Cerebellar cortex (tissue), 1 donor: ENCODE data around the gene ZC3H18.
A peak's percentile ranks its signal among the peaks of the same experiment; 100 is the strongest.

ENCODE experiments used
- DNase-seq: peaks from one replicate; pipeline ENCODE4 v3.0.0-alpha.2; 2015; ENCODE audit warnings: low spot score

Gene ZC3H18

DNA sequence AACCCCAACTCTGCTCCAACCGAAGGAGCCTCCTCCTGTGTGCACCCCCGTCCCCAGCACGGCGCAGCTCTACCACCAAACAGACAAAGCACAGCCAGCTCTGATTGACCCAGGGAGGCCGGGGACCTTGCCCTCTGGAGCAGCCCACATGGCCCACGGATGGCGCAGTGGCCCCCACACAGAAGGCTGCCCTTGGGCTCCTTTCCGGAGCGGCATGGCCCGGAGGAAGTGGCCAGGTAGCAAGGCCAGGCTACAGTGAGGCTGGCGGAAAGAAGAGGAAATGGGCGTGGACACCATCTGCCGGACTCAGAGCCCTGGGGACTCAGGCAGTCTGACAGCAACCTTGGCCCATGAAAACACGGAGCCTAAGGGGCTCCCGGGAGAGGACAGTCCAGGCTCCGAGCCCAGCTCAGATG, 19.9 kb upstream of the ZC3H18 start:
- peak; percentile 74 for DNase-seq

DNA sequence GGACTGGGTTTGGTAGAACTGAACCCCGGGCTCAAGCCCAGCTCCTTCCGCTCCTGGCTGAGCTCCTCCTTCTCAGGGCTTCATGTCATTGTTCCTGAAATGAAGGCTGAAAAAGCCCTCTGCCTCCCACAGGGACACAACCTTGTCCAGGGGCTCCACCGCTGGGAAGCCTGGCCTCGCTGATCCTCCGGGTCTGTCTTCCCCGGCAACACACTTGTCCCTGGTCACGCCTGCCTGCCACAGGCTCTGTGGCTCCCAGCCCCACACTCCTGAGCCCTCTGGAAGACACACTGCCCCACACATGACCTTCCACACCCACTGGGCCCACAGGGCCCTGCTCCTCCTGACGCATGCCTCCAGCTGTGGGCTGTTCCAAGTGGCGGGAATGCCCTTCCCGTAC, 18.0 kb upstream of the ZC3H18 start:
- DNase-seq = no peak

DNA sequence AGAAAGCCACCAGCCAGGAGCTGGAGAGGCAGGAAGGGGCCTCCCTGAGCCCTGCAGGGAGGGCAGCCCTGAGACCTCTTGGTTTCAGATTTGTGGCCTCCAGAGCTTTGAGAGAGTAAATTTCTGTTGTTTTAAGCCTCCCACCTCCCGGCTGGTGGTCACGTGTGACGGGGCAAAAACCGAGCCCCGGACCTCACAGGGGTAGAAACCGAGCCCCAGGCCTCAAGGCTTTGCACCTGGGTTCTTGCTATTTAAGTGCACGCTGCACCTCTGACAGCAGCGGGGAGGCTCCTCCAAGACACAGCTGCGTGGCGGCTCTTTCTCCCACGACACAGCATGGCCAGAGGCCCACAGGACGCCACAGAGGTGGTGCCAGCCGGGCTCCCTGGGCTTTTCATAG, 17.4 kb upstream of the ZC3H18 start:
- DNase-seq = no peak

GRCh38 chr16:88553739-88554138, 16.5 kb upstream of the ZC3H18 start:
- DNase-seq = no peak

DNA sequence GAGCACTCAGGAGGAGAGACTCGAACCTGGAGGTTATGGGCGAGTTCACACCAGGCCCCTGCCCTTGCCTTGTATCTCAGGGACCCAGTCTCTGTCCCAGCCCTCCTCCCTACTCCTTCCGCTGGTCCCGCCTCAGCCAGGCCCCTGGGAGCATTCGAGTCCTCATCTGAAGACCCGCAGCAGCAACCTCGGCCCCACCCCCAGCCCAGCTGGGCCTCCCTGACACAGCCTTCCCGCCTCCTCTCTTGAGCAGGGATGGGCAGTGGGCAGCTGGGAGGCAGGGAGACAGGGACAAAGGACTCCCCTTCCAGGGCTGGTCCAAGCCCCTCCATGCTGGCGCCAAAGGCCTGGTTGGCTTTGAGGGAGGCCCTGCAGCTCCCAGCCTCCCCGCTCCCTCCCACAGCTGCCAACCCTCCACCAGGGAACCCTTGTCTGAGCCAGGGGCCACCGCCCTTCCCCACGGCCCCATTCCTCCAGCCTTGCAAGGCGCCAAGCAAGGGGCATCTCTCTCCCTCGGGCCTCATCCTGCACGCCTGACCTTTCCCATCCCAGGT, 15.4 kb upstream of the ZC3H18 start:
- DNase-seq = no peak

DNA sequence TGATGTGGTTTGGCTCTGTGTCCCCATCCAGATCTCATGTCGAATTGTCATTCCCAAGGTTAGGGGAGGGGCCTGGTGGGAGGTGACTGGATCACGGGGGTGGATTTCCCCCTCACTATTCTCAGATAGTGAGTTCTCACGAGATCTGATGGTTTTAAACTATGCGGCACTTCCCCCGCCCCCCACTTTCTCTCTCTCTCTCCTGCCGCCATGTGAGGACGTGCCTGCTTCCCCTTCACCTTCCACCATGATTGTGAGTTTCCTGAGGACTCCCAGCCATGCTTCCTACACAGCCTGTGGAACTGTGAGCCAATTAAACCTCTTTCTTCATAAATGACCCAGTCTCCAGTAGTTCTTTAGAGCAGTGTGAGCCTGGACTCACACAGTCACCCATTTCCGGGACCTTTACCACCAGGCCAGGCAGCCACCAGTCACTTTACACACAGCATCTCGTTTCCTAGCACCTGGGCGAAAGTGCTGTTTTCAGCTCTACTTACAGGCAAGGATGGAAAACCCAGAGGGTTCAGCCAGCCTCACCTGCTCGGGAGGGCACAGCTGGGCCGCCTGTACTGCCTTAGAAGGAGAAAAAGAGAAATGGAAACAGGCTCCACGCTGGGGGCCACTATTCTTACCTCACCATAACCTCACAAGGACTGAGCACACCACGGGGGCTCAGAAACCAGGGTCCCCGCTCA, 13.8 kb upstream of the ZC3H18 start:
- no peak for DNase-seq

DNA sequence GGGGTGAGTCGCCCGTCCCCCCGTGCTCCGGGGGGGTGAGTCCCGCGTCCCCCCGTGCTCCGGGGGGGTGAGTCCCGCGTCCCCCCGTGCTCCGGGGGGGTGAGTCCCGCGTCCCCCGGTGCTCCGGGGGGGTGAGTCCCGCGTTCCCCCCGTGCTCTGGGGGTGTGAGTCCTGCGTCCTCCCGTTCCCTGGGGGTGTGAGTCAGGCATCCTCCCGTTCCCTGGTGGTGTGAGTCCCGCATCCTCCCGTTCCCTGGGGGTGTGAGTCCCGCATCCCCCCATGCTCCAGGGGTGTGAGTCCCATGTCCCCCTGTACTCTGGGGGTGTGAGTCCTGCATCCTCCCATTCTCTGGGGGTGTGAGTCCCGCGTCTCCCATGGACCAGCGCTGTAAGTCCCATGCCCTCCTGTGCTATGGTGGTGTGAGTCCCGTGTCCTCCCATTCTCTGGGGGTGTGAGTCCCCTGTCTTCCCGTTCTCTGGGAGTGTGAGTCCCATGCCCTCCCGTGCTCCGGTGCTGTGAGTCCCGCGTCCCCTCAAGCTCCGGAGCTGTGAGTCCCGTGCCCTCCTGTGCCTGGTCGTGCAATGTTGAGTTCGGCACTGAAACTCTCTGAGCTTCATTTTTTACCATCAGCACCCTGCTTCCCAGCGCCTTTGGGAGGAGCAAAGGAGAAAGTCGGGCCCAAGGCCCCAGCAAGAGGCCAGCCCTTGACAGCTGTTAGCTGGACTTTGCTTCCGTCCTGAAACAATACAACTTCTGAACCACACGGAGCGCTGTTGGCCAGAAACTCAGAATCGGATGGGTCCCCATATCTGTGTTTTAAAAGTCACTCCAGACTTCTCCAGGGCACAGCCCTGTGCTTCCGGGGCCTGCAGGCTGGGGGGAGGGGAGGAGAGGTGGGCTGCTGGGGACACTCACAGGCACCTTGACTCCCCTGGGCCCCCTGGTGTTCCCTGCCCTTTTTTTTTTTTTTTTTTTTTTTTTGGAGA, 11.5 kb upstream of the ZC3H18 start:
- no peak for DNase-seq

DNA sequence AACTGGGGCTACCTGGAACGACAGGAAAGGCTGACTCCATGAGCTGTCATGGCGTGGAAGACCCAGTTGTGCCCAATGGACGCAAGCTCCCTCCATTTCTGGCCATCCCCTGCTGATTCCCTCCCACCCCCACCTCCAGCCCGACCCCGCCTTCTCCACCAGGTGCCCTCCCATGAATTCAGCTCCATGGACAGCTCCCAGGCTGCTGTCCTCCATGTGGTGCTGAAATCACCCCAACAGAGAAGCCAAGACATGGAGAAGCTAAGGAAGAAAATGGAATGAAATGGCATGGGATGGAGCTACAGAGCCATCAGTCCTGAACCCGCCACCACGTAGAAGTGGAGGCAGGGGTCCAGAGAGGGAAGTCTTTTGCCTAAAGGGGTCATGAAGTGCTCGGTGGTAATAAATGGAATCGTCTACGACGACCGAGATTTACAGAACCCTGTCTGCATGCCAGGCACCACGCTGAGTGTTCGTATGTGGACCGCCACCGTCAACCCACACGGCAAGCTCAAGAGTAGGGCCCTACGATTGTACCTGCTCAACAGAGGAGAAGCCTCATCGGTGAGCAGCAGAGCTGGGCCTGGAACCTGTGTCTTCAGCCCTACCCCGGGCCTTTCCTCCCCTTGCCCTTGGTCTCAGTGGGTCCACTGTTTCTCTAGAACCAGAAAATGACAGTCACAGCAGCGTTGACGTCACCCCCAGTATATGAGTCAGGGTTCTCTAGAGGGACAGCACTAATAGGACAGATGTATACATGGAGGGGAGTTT, 9.3 kb upstream of the ZC3H18 start:
- DNase-seq = no peak

DNA sequence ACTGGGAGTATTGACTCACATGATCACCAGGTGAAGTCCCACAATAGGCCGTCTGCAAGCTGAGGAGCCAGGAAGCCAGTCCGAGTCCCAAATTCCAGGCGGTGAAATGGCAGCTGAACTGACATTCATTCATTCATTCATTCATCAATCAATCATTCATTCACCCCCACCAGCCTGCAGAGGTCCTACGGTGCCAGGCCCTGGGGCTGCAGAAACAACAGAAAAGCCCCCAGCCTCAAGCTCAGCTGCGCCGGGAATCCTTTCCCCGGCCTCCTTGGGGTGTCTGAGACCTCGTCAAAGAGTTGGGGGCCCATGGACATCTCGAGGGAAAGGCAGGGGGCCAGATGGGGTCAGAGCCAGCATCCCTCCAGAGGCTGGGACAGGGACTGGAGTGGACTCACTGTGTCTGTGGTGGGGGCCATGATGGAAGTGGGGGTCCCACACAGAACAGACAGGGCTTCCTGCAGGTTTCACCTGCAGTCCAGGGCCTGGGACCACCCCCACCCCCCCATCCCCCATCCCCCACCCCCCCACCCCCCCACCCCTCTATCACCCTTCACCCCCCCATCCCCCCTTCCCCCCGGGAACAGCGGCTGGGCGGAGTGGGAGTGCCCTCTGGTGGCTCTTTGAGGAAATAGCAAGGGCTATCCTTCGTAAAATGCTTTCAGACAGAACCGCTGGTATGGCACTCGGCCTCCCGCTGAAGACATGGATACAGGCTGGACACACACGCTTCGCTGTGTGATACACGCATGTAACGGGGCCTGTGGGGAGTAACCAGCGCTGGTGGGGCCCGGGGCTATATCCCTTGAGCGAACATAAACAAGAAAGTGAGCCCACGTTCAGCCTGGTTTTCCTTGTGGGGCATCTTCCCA, 8.5 kb upstream of the ZC3H18 start:
- peak; percentile 63 for DNase-seq

DNA sequence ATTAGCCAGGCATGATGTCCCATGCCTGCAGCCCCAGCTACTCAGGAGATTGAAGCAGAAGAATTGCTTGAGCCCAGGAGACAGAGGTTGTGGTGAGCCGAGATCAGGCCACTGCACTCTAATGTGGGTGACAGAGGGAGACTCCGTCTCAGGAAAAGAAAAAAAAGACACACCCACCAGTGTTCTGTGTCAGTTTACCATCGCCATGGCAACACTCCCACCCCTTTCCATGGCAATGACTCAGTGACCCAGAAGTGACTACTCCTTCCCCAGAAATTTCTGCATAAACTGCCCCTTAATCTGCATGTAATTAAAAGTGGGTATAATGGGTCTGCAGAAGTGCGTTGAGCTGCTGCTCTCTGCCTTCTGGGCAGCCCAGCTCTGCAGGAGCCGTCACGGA, 4.0 kb upstream of the ZC3H18 start:
- no peak for DNase-seq

- no peak for DNase-seq
These were observed 1.2 kb upstream of the ZC3H18 start for GRCh38 chr16:88568710-88569613.

GRCh38 chr16:88569614-88569984, 604 bp upstream of the ZC3H18 start:
- DNase-seq = no peak

DNA sequence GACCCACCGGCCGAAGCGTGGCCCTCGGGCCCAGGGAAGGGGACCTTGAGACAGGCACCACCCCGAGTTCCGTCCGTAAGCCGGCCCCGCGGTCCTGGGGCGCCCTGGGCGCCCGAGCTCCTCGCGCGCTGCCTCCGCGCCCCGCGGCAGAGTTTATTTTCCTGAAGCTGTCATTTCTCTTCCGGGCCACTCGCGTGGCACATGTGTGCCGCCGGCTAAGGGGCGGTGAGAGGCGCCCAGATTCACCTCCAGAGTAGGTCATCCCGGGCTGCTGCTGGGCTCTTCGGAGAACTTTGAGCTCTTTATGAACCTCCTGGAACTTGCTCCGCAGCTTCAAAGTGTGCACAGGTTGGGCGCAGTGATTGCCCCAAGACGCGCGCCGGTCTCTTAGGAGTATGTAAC, 489 bp downstream of the ZC3H18 start:
- no peak for DNase-seq

DNA sequence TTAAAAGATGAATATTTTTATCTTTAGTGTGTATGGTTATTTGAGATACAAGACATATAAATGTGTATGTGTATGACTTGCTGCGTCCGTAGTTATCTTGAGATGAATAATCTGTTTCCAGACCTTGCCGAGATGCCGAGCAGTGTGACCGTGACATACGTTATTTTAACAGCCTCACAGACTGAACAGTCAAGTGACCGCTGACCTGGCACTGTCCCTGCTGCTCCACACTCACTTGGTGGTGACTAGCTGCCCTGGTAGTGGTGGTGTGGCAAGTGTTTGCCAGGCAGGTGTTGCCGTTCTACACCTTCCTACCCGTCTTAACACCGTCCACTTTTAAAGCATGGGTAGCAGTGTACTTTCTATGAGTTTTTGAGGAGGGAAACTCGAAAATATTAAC, 5.0 kb downstream of the ZC3H18 start:
- DNase-seq = no peak

GRCh38 chr16:88576307-88576706, 6.1 kb downstream of the ZC3H18 start:
- DNase-seq = no peak

DNA sequence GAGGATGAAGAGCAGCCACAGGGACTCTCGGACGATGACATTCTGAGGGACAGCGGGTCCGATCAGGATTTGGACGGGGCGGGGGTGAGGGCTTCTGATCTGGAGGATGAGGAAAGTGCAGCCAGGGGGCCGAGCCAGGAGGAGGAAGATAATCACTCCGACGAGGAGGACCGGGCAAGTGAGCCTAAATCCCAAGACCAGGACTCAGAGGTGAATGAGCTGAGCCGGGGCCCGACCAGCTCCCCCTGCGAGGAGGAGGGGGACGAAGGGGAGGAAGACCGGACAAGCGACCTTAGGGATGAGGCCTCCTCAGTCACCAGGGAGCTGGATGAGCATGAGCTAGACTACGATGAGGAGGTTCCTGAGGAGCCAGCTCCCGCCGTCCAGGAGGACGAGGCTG, 7.0 kb downstream of the ZC3H18 start:
- no peak for DNase-seq

- no peak for DNase-seq
These were observed 8.5 kb downstream of the ZC3H18 start for GRCh38 chr16:88578446-88579313.

GRCh38 chr16:88580371-88580770, 10.2 kb downstream of the ZC3H18 start:
- peak; percentile 25 for DNase-seq

DNA sequence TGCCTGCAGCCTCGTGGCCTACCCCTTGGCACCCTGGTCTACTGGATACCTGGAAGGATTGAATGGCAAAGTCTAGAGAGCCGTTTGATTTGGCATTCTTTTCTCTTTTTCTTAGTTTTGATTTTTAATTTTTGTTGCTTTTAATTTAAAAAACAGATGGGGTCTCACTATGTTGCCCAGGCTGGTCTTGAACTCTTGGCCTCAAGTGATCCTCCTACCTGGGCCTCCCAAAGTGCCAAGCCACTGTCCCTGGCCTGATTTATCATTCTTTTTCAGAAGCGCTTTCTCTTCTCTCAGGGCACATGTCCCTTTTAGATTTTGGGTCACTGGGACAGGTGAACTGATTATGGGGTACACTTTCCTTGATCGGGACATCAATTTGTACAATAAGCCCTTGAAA, 10.8 kb downstream of the ZC3H18 start:
- no peak for DNase-seq
